GM21528 (cell line): ENCODE results near the gene GSG1L2.
"Not testable (repeated sequence)": the region's sequence is repeated elsewhere in the genome, so short reads cannot be mapped to it uniquely, and the experiment has no call there.

Experiments
- ATAC-seq: cut with Tn5 transposase; IDR thresholded peaks from one replicate; pipeline ENCODE4 v1.9.1; 2021; ENCODE audit warnings: mild to moderate bottlenecking, moderate library complexity; ENCODE audit not compliant: unreplicated experiment, low FRiP score

GSG1L2 gene

GRCh38 chr17:9790889-9791876, 30.7 kb downstream of the GSG1L2 start, which contains the start of gene DHRS7C:
Gene DHRS7C (minus strand): TSS chr17:9791592. CDS start chr17:9791284, 308 bp downstream.
- ATAC-seq, result no peak

GRCh38 chr17:9790316-9790715, 31.6 kb downstream of the GSG1L2 start:
- no peak for ATAC-seq

GRCh38 chr17:9788601-9789000, 33.3 kb downstream of the GSG1L2 start:
- ATAC-seq, result no peak

GRCh38 chr17:9784544-9784943, 37.3 kb downstream of the GSG1L2 start:
- ATAC-seq, result no peak

GRCh38 chr17:9783465-9783864, 38.4 kb downstream of the GSG1L2 start:
- ATAC-seq, result not testable (repeated sequence)

GRCh38 chr17:9783050-9783449, 38.8 kb downstream of the GSG1L2 start:
- no peak for ATAC-seq

- no peak for ATAC-seq
Measured at GRCh38 chr17:9780552-9780951, 41.3 kb downstream of the GSG1L2 start.

- ATAC-seq, result no peak
Measured at GRCh38 chr17:9776911-9777310, 45.0 kb downstream of the GSG1L2 start.

- no peak for ATAC-seq
Measured at GRCh38 chr17:9772658-9773057, 49.2 kb downstream of the GSG1L2 start.

GRCh38 chr17:9771465-9771864, 50.4 kb downstream of the GSG1L2 start:
- ATAC-seq, result no peak

- no peak for ATAC-seq
Measured at GRCh38 chr17:9769036-9769695, 52.7 kb downstream of the GSG1L2 start.

- ATAC-seq, result no peak
Measured at GRCh38 chr17:9768381-9768934, 53.4 kb downstream of the GSG1L2 start.

- ATAC-seq, result no peak
Measured at GRCh38 chr17:9767432-9767991, 54.4 kb downstream of the GSG1L2 start.

- no peak for ATAC-seq
Measured at GRCh38 chr17:9766970-9767369, 54.9 kb downstream of the GSG1L2 start.

GRCh38 chr17:9765322-9765721, 56.6 kb downstream of the GSG1L2 start:
- no peak for ATAC-seq

- no peak for ATAC-seq
Measured at GRCh38 chr17:9763643-9764042, 58.2 kb downstream of the GSG1L2 start.

- ATAC-seq, result no peak
Measured at GRCh38 chr17:9760266-9760665, 61.6 kb downstream of the GSG1L2 start.

- ATAC-seq, result no peak
Measured at GRCh38 chr17:9755083-9755482, 66.8 kb downstream of the GSG1L2 start.
